SJSA1 (cell line): ENCODE measurements around the gene BUB1B. TPM values are rescaled to one million over a fixed set of nuclear protein-coding genes. Genes with fewer than 3 reads are reported as not detected.

Source experiments
- DNase-seq, 2 experiments: peaks; one replicate each; pipeline ENCODE4 v3.0.0-alpha.2; 2015 to 2020; ENCODE audit warnings: low spot score in 2 of 2, low read depth in 1 of 2
- H3K27ac ChIP-seq: fragments of 250-450 bp; sonication (Bioruptor Pico); 2 replicates; pipeline ENCODE4 v1.5.1; 2020; ENCODE audit warnings: mild to moderate bottlenecking, moderate library complexity
- H3K27me3 ChIP-seq: fragments of 250-450 bp; sonication (Bioruptor Pico); replicated peaks from 2 replicates; pipeline ENCODE4 v1.5.1; 2020; ENCODE audit warnings: mild to moderate bottlenecking, moderate library complexity
- H3K36me3 ChIP-seq: fragments of 250-450 bp; sonication (Bioruptor Pico); 2 replicates; pipeline ENCODE4 v1.5.1; 2020; ENCODE audit warnings: mild to moderate bottlenecking
- H3K4me1 ChIP-seq: fragments of 250-450 bp; sonication (Bioruptor Pico); replicated peaks from 2 replicates; pipeline ENCODE4 v1.6.1; 2021; ENCODE audit warnings: mild to moderate bottlenecking
- H3K4me3 ChIP-seq: fragments of 250-450 bp; sonication (Bioruptor Pico); 2 replicates; pipeline ENCODE4 v1.5.1; 2020; ENCODE audit warnings: mild to moderate bottlenecking
- H3K9me3 ChIP-seq: fragments of 250-450 bp; sonication (Bioruptor Pico); replicated peaks from 2 replicates; pipeline ENCODE4 v1.5.1; 2020; ENCODE audit warnings: mild to moderate bottlenecking
- total RNA-seq: library from RNA; depleted of rRNA; stranded (reverse); fragments of >200 nt; shearing (Covaris generic); gene quantifications from 2 replicates; pipeline ENCODE4 v1.2.3, GENCODE V29; 2014

BUB1B gene
- total RNA-seq, 1 experiment from 2014 or later: 91.0 TPM

- DNase-seq: peak in 1 of 2 experiments; percentile 33
- H3K4me3 ChIP-seq: no peak overlapping the region
- no peaks in the 10 kb centered on the region for H3K27me3 ChIP-seq
- no peaks in the 10 kb centered on the region for H3K36me3 ChIP-seq
- no peak overlapping the region for H3K27ac ChIP-seq
- peaks cover 12% of the 10 kb centered on the region for H3K4me1 ChIP-seq
- no peaks in the 10 kb centered on the region for H3K9me3 ChIP-seq
Observed at GRCh38 chr15:40244961-40245523, 84.2 kb downstream of the BUB1B start.

- Histone ChIP-seq H3K27ac (no peak overlapping the region), H3K36me3 (no peaks in the 10 kb centered on the region), H3K4me3 (no peak overlapping the region), H3K4me1 (peaks cover 15% of the 10 kb centered on the region), H3K9me3 (no peaks in the 10 kb centered on the region), H3K27me3 (no peaks in the 10 kb centered on the region)
- DNase-seq: peak in 1 of 2 experiments; percentile 31
Observed at GRCh38 chr15:40245666-40246450, 85.0 kb downstream of the BUB1B start.

DNA sequence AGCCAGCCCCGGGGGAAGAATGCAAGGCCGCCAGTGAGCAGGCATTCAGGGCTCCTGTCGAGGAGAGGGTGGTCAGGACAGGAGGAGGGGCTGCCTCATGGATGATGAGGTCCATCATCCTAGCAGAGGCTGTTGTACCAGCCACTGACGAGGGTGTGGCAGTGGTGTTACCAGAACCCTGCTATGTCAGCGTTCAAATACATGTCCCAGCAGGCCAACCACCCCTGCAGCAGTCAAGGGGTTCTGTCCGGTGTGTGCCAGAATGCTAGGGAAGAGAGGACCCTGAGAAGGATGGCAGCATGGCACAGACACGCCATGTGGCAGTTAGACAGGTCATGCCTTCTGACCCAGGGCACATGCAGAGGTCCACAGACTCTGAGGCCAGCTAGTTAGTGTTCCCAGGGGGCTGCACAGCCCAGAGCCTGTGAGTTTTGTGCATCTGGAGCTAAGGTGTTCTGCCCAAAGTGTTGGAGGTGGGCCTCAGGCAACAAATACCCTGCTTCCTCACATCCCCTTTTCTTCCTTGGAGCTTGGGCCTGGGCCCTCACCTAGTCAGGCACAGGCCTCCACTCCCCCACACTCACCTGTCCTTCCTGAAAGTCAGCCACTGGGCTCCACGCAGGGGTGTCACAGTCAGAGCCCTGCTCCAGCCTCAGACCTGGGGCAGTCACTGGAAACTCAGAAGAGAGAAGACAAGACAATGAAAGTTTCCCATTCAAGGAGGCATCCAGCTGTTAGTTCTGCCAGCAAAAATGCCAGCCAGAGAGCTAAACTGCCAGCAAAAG is 85.8 kb downstream of the BUB1B start:
- peaks cover 15% of the 10 kb centered on the region for H3K4me1 ChIP-seq
- H3K4me3 ChIP-seq: no peak overlapping the region
- H3K27me3 ChIP-seq: no peaks in the 10 kb centered on the region
- no peak for DNase-seq
- no peak overlapping the region for H3K27ac ChIP-seq
- H3K9me3 ChIP-seq: no peaks in the 10 kb centered on the region
- no peaks in the 10 kb centered on the region; the same call in 1 of the 2 replicates for H3K36me3 ChIP-seq

- H3K27me3 ChIP-seq: no peaks in the 10 kb centered on the region
- H3K9me3 ChIP-seq: no peaks in the 10 kb centered on the region
- peaks cover 15% of the 10 kb centered on the region for H3K4me1 ChIP-seq
- DNase-seq: no peak
- no peaks in the 10 kb centered on the region; the same call in 1 of the 2 replicates for H3K36me3 ChIP-seq
- H3K27ac ChIP-seq: no peak overlapping the region
- no peak overlapping the region for H3K4me3 ChIP-seq
Observed at GRCh38 chr15:40247406-40247971, 86.6 kb downstream of the BUB1B start.

DNA sequence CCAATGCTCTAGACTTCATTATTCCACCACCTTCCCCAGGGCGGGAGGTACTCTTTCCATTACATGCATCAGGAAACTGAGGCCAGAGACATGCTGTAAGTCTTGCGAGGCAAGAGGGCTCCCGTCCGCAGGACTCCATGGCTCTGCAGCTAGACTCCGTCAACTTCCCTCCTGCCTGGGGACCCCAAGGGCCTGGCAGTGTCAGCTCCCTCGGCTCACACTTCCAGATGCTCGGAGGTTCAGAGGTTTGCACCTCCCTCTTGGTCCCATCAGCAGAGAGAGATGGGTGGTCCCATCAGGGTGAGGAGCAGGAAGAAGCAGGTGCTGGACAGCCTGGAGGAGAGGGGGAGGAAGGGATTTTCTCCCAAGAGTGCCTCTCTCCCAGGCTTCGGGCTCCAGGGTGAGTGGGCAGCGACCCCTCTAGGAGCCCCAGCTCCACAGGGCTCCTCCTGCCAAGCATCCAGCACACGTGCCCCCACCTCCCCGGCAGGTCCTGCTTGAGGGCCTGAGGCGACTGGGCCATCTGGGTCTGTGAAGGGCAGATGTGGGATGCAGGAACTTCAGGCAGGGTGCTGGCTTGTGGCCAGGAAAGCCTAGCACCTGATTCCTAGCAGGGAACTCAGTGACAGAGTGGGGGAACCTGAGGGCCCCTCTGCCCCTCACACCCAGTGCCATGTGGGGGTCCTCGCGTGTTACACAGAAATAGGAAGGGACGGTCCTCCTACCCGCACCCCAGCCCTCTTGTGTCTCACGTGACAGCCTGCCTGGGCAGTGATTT is 87.3 kb downstream of the BUB1B start:
- Histone ChIP-seq H3K36me3 (no peaks in the 10 kb centered on the region; the same call in 1 of the 2 replicates), H3K4me3 (no peak overlapping the region), H3K27ac (no peak overlapping the region), H3K9me3 (no peaks in the 10 kb centered on the region), H3K27me3 (no peaks in the 10 kb centered on the region), H3K4me1 (peaks cover 15% of the 10 kb centered on the region)
- no peak for DNase-seq

- Histone ChIP-seq H3K36me3 (no peaks in the 10 kb centered on the region; the same call in 1 of the 2 replicates), H3K4me3 (no peak overlapping the region), H3K27me3 (no peaks in the 10 kb centered on the region), H3K27ac (no peak overlapping the region), H3K9me3 (no peaks in the 10 kb centered on the region), H3K4me1 (peaks cover 15% of the 10 kb centered on the region)
- DNase-seq: peak in 1 of 2 experiments; percentile 30
Observed at GRCh38 chr15:40249477-40250303, 88.8 kb downstream of the BUB1B start.

- no peak for DNase-seq
- H3K9me3 ChIP-seq: no peaks in the 10 kb centered on the region
- no peak overlapping the region for H3K4me3 ChIP-seq
- no peak overlapping the region for H3K27ac ChIP-seq
- H3K27me3 ChIP-seq: no peaks in the 10 kb centered on the region
- no peaks in the 10 kb centered on the region; the same call in 1 of the 2 replicates for H3K36me3 ChIP-seq
- peaks cover 19% of the 10 kb centered on the region for H3K4me1 ChIP-seq
Observed at GRCh38 chr15:40250304-40250656, 89.4 kb downstream of the BUB1B start.

DNA sequence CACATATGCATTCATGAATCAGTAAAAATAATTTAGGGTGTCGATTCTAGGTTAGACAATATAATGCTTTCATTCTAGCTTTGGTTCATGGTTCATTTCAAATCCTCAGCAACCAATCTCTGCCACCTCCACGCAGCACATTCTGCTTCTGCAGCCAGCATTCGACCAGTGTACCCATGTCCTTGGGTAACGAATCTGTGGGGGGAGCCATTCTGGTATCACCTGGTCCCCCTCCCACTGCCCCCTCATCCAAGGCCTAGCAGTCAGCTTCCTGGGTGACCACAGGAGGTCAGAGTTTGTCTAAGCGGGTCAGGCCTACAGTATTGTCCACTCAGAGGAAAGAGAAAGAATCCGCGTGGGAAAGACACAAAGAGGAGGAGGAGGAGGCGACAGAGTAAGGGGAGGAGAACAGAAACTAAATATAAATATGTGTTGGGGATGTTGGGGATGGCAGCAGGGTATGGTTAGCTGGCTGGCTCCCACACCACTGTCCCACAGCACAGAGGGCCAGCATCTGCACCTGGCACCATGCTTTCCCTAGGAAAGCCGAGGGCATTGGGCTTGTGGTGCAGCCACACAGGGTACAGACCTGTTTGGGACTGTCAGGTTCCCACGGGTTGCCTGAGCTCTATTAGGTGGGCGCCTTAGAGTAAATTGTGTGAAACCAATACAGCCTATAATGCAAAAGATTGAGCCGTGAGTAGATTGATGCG is 90.1 kb downstream of the BUB1B start:
- peaks cover 23% of the 10 kb centered on the region for H3K4me1 ChIP-seq
- H3K27me3 ChIP-seq: no peaks in the 10 kb centered on the region
- no peak overlapping the region for H3K27ac ChIP-seq
- no peak overlapping the region for H3K4me3 ChIP-seq
- no peak for DNase-seq
- no peaks in the 10 kb centered on the region; the same call in 1 of the 2 replicates for H3K36me3 ChIP-seq
- H3K9me3 ChIP-seq: no peaks in the 10 kb centered on the region

- DNase-seq: no peak
- H3K27ac ChIP-seq: no peak overlapping the region
- no peaks in the 10 kb centered on the region for H3K9me3 ChIP-seq
- peaks cover 30% of the 10 kb centered on the region for H3K4me1 ChIP-seq
- H3K4me3 ChIP-seq: no peak overlapping the region
- H3K27me3 ChIP-seq: no peaks in the 10 kb centered on the region
- H3K36me3 ChIP-seq: no peaks in the 10 kb centered on the region; the same call in 1 of the 2 replicates
Observed at GRCh38 chr15:40251486-40252140, 90.7 kb downstream of the BUB1B start.

GRCh38 chr15:40252141-40252437 is 91.2 kb downstream of the BUB1B start:
- Histone ChIP-seq H3K27ac (no peak overlapping the region), H3K4me3 (no peak overlapping the region), H3K9me3 (no peaks in the 10 kb centered on the region), H3K36me3 (no peaks in the 10 kb centered on the region; the same call in 1 of the 2 replicates), H3K27me3 (no peaks in the 10 kb centered on the region), H3K4me1 (peaks cover 35% of the 10 kb centered on the region)
- DNase-seq: no peak

DNA sequence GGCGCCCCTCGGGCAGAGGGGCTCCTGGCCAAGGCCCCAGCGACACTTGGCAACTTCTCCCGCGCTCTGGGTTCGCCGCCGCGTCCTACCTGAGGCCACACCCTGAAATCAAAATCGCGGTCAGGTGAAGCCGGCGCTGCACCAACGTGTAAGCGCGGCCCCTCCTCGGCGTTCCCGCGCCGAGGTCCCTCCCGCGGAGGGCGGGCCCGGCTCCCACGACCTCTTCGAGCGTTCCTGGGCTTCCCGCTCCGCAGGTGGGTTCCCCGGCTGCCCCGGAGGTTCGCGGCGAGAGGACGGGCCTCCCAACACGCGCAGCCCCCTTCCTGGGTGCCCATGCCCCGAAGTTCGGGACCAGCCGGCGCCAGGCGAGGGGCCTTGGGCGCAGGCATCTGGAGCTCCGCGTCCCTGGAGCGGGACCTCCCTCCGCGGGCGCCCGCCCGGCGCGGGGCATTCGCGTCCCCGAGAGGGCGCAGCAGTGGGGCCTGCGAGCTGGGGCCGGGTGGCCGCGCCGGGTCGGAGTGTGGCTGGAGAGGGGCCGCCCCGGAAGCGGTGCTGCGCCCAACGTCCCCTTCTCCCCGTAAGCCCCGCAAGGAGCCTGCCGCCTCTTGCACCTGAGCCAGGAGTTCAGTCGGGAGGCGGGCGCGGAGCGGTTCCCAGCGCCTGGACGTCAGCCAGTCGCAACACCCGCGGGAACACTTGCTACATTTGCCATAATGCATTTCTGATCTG is 91.7 kb downstream of the BUB1B start:
- H3K27me3 ChIP-seq: no peaks in the 10 kb centered on the region
- no peak overlapping the region for H3K4me3 ChIP-seq
- no peak for DNase-seq
- no peaks in the 10 kb centered on the region; the same call in 1 of the 2 replicates for H3K36me3 ChIP-seq
- no peak overlapping the region for H3K27ac ChIP-seq
- peaks cover 40% of the 10 kb centered on the region for H3K4me1 ChIP-seq
- H3K9me3 ChIP-seq: no peaks in the 10 kb centered on the region
